Common myeloid progenitor, CD34-positive (primary cell): ENCODE data around the gene UBL3. TPM values are rescaled to one million over a fixed set of nuclear protein-coding genes. Genes with fewer than 3 reads are reported as not detected.

Source experiments
- CTCF ChIA-PET: fragments of 350-600 bp; sonication (Branson Sonifier 250); formaldehyde crosslinking; loops from one replicate; lab custom pipeline; 2021; ENCODE audit warnings: antibody characterized with exemption; lab: Charles Lee
- POLR2A ChIA-PET: fragments of 350-600 bp; sonication (Branson Sonifier 250); formaldehyde crosslinking; loops from one replicate; lab custom pipeline; 2021; ENCODE audit warnings: antibody characterized with exemption; lab: Charles Lee
- DNase-seq, 3 donors: peaks; one replicate each; pipeline versions ENCODE4 v3.0.0 to v3.0.0-alpha.2; 2013
- H3K27ac ChIP-seq, 2 experiments: 1 replicate in 1 of 2; 2 replicates in 1 of 2; pipeline ENCODE4 v1.7.0; 2013; ENCODE audit warnings: inconsistent platforms in 2 of 2, low read length in 2 of 2, mild to moderate bottlenecking in 2 of 2, low read depth in 1 of 2, moderate library complexity in 1 of 2; ENCODE audit not compliant: severe bottlenecking in 2 of 2, insufficient read depth in 1 of 2, poor library complexity in 1 of 2
- H3K27me3 ChIP-seq, 5 experiments: replicated peaks in 2 of 5; 1 replicate in 3 of 5; 2 replicates in 2 of 5; pipeline versions ENCODE4 v1.6.1 to v1.7.0; 2013; ENCODE audit warnings: low read length in 4 of 5, mild to moderate bottlenecking in 2 of 5, moderate library complexity in 2 of 5, inconsistent platforms in 1 of 5; ENCODE audit not compliant: insufficient read depth in 5 of 5, control insufficient read depth in 4 of 5
- H3K36me3 ChIP-seq, 4 experiments: 1 replicate in 2 of 4; 2 replicates in 2 of 4; pipeline versions ENCODE4 v1.6.1 to v1.7.0; 2013; ENCODE audit warnings: low read length in 3 of 4, control low read depth in 1 of 4, mild to moderate bottlenecking in 1 of 4; ENCODE audit not compliant: control insufficient read depth in 4 of 4, insufficient read depth in 4 of 4
- H3K4me1 ChIP-seq, 4 experiments: 1 replicate in 3 of 4; 2 replicates in 1 of 4; pipeline versions ENCODE4 v1.6.1 to v1.7.1; 2013; ENCODE audit warnings: low read length in 3 of 4, mild to moderate bottlenecking in 3 of 4, control low read depth in 1 of 4, inconsistent platforms in 1 of 4, moderate library complexity in 1 of 4; ENCODE audit not compliant: control insufficient read depth in 4 of 4, insufficient read depth in 4 of 4; ENCODE audit errors: control extremely low read depth in 1 of 4
- H3K4me3 ChIP-seq, 7 experiments: 1 replicate in 4 of 7; 2 replicates in 3 of 7; pipeline versions ENCODE4 v1.5.1 to v1.7.0; 2013; ENCODE audit warnings: mild to moderate bottlenecking in 7 of 7, low read length in 6 of 7, moderate library complexity in 6 of 7, inconsistent platforms in 2 of 7, low read depth in 2 of 7, control low read depth in 1 of 7; ENCODE audit not compliant: insufficient read depth in 4 of 7, control insufficient read depth in 1 of 7; ENCODE audit errors: extremely low read depth in 1 of 7
- H3K9me3 ChIP-seq, 5 experiments: 1 replicate in 4 of 5; 2 replicates in 1 of 5; pipeline versions ENCODE4 v1.6.1 to v1.7.1; 2013; ENCODE audit warnings: low read length in 4 of 5, mild to moderate bottlenecking in 2 of 5, inconsistent platforms in 1 of 5, low read depth in 1 of 5, moderate library complexity in 1 of 5; ENCODE audit not compliant: control insufficient read depth in 4 of 5, insufficient read depth in 2 of 5; ENCODE audit errors: control extremely low read depth in 1 of 5
- WGBS: methylation state at CpG from one replicate; pipeline ENCODE4 v1.1.5; 2013; ENCODE audit not compliant: insufficient coverage; 5-methylcytosine and 5-hydroxymethylcytosine counted together
- polyA plus RNA-seq: library from polyadenylated mRNA; unstranded; fragments of 120-200 nt; gene quantifications from one replicate; pipeline ENCODE4 v1.2.1, GENCODE V29; 2013

The UBL3 gene, protein sequence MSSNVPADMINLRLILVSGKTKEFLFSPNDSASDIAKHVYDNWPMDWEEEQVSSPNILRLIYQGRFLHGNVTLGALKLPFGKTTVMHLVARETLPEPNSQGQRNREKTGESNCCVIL
- polyA plus RNA-seq: 18.2 TPM

- Histone ChIP-seq H3K4me3 (peak within 1 kb of the TSS; percentile 87 to 100 (median 98)), H3K4me1 (peaks cover 8 to 24% (median 14%) of the 10 kb centered on the region in 4 experiments), H3K27ac (peak within 1 kb of the TSS; percentile 58 to 81), H3K36me3 (no peaks in the 10 kb centered on the region), H3K27me3 (no peaks in the 10 kb centered on the region), H3K9me3 (no peaks in the 10 kb centered on the region)
- POLR2A ChIA-PET: no interaction called here
- DNase-seq: peak; percentile 96 to 98 (median 97)
- CTCF ChIA-PET: interaction anchor here (0.8 to 3.0 kb wide), 7 partner anchors 10 to 262 kb away, joined by 3 to 14 read pairs (median 4); no protein-coding TSS in a partner anchor
- 0% methylated on average over 33 of the region's 64 CpGs for WGBS
Observed at GRCh38 chr13:29850213-29850898, at the start of gene UBL3. Gene UBL3, minus strand, starts transcription at chr13:29850617. Its CDS starts 1,079 bp downstream, at chr13:29849538.

GRCh38 chr13:29897102-29897501, 46.7 kb upstream of the UBL3 start:
- WGBS: 96% methylated on average over 3 of the region's 4 CpGs
- H3K9me3 ChIP-seq: no peaks in the 10 kb centered on the region
- no peak overlapping the region for H3K27ac ChIP-seq
- peaks cover 0 to 3% (median 2%) of the 10 kb centered on the region in 4 experiments for H3K4me1 ChIP-seq
- no peak for DNase-seq
- H3K27me3 ChIP-seq: no peaks in the 10 kb centered on the region
- no peak overlapping the region for H3K4me3 ChIP-seq
- POLR2A ChIA-PET: no interaction called here
- CTCF ChIA-PET: interaction anchor here (0.6 kb wide), 1 partner anchor 40 kb away, joined by 3 read pairs; no protein-coding TSS in a partner anchor
- no peaks in the 10 kb centered on the region for H3K36me3 ChIP-seq

GRCh38 chr13:29893438-29893837, 43.0 kb upstream of the UBL3 start:
- CTCF ChIA-PET: interaction anchor here (0.8 to 1.0 kb wide), 3 partner anchors 9 to 28 kb away, joined by 3 to 4 read pairs (median 3); no protein-coding TSS in a partner anchor
- DNase-seq: no peak

GRCh38 chr13:29892151-29892550, 41.7 kb upstream of the UBL3 start:
- no peak for DNase-seq
- POLR2A ChIA-PET: no interaction called here
- Histone ChIP-seq H3K36me3 (no peaks in the 10 kb centered on the region), H3K27ac (no peak overlapping the region), H3K9me3 (no peaks in the 10 kb centered on the region), H3K4me3 (no peak overlapping the region), H3K4me1 (no peaks in the 10 kb centered on the region), H3K27me3 (no peaks in the 10 kb centered on the region)
- WGBS: 97% methylated on average over 10 of the region's 10 CpGs
- CTCF ChIA-PET: interaction anchor here (0.5 to 1.4 kb wide), 3 partner anchors 13 to 193 kb away, joined by 3 read pairs; no protein-coding TSS in a partner anchor

More at GRCh38 chr13:29893438-29893837, 43.0 kb upstream of the UBL3 start:
- Histone ChIP-seq H3K4me1 (no peaks in the 10 kb centered on the region), H3K36me3 (no peaks in the 10 kb centered on the region), H3K27me3 (no peaks in the 10 kb centered on the region), H3K27ac (no peak overlapping the region), H3K4me3 (no peak overlapping the region), H3K9me3 (no peaks in the 10 kb centered on the region)
- POLR2A ChIA-PET: no interaction called here

- Histone ChIP-seq H3K4me3 (no peak overlapping the region), H3K9me3 (no peaks in the 10 kb centered on the region), H3K27me3 (no peaks in the 10 kb centered on the region), H3K36me3 (no peaks in the 10 kb centered on the region), H3K27ac (no peak overlapping the region), H3K4me1 (no peaks in the 10 kb centered on the region)
- no CpG with 5 or more reads among the region's 3 CpGs for WGBS
- POLR2A ChIA-PET: no interaction called here
- DNase-seq: no peak
- CTCF ChIA-PET: no interaction called here
Observed at GRCh38 chr13:29889111-29889510, 38.7 kb upstream of the UBL3 start.

- Histone ChIP-seq H3K36me3 (no peaks in the 10 kb centered on the region), H3K9me3 (no peaks in the 10 kb centered on the region), H3K27ac (no peak overlapping the region), H3K27me3 (no peaks in the 10 kb centered on the region), H3K4me3 (no peak overlapping the region), H3K4me1 (no peaks in the 10 kb centered on the region)
- no peak for DNase-seq
- POLR2A ChIA-PET: no interaction called here
- WGBS: 81% methylated on average over 2 of the region's 4 CpGs
- CTCF ChIA-PET: no interaction called here
Observed at GRCh38 chr13:29888306-29888705, 37.9 kb upstream of the UBL3 start.

DNA sequence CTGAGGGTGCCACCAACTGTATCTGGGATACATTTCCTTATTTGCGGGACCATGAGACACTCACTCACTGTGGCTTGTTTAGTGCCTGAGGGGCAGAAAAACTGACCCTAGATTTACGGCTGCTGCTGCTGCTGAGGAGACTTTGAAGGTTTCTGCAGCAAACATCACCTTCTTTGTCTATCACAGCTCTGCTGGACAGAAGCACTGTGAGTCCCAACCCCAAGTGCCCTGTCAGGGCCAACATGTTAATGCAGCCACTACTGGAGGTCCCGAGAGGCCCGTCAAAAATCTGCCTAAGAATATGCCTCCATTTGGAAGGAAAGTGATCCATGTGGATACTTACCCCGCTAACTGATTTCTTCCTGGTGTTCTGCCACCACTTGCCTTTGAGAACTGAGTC, 37.3 kb upstream of the UBL3 start:
- H3K27ac ChIP-seq: no peak overlapping the region
- no peak for DNase-seq
- H3K27me3 ChIP-seq: no peaks in the 10 kb centered on the region
- no peaks in the 10 kb centered on the region for H3K4me1 ChIP-seq
- POLR2A ChIA-PET: no interaction called here
- H3K4me3 ChIP-seq: no peak overlapping the region
- WGBS: 80% methylated on average over 5 of the region's 5 CpGs
- no peaks in the 10 kb centered on the region for H3K36me3 ChIP-seq
- H3K9me3 ChIP-seq: no peaks in the 10 kb centered on the region
- CTCF ChIA-PET: no interaction called here
